B cell (primary cell): ENCODE data around the gene GPC4. TPM values are rescaled to one million over a fixed set of nuclear protein-coding genes. Genes with fewer than 3 reads are reported as not detected.

Source experiments
- ATAC-seq: fragments of 200-7000 bp; cut with Tn5 transposase; one replicate; pipeline ENCODE4 v1.10.0; 2021; ENCODE audit warnings: low read depth, mild to moderate bottlenecking, moderate number of reproducible peaks, moderate library complexity
- CTCF ChIA-PET: fragments of 350-600 bp; sonication (Branson Sonifier 250); formaldehyde crosslinking; loops from one replicate; lab custom pipeline; 2021; ENCODE audit warnings: antibody characterized with exemption, inconsistent platforms; lab: Charles Lee
- POLR2A ChIA-PET: fragments of 350-600 bp; sonication (Branson Sonifier 250); formaldehyde crosslinking; loops from one replicate; lab custom pipeline; 2021; ENCODE audit warnings: antibody characterized with exemption; lab: Charles Lee
- DNase-seq: peaks from one replicate; pipeline ENCODE4 v3.0.0; 2013
- H2AFZ ChIP-seq: 2 replicates; pipeline ENCODE4 v1.6.1; 2012; ENCODE audit warnings: mild to moderate bottlenecking, low read depth, low read length; ENCODE audit not compliant: insufficient read depth, poor library complexity, severe bottlenecking
- H3K27ac ChIP-seq, 2 donors: 1 replicate in 1 of 2; 2 replicates in 1 of 2; pipeline ENCODE4 v1.5.1; 2012 to 2013; ENCODE audit warnings: low read length in 2 of 2, mild to moderate bottlenecking in 2 of 2, moderate library complexity in 1 of 2
- H3K27me3 ChIP-seq, 4 experiments: fragments of 200-600 bp in 1 of 4; sonication (generic) in 1 of 4; replicated peaks in 1 of 4; 1 replicate in 2 of 4; 2 replicates in 2 of 4; pipeline versions ENCODE4 v1.6.1 to v1.7.0; 2013 to 2016; ENCODE audit warnings: low read length in 3 of 4, mild to moderate bottlenecking in 2 of 4, mixed read lengths in 1 of 4, moderate library complexity in 1 of 4; ENCODE audit not compliant: insufficient read depth in 4 of 4, control insufficient read depth in 3 of 4; ENCODE audit errors: control extremely low read depth in 1 of 4
- H3K36me3 ChIP-seq, 2 experiments: replicated peaks in 1 of 2; 1 replicate in 1 of 2; 2 replicates in 1 of 2; pipeline versions ENCODE4 v1.6.1 to v1.7.1; 2013; ENCODE audit warnings: low read length in 1 of 2; ENCODE audit not compliant: insufficient read depth in 2 of 2, control insufficient read depth in 1 of 2; ENCODE audit errors: control extremely low read depth in 1 of 2, extremely low read depth in 1 of 2
- H3K4me1 ChIP-seq, 2 donors: fragments of 200-600 bp in 1 of 2; sonication (generic) in 1 of 2; 1 replicate in 1 of 2; 2 replicates in 1 of 2; pipeline versions ENCODE4 v1.5.1 to v1.6.1; 2013 to 2017; ENCODE audit warnings: low read length in 2 of 2; ENCODE audit not compliant: control insufficient read depth in 2 of 2, insufficient read depth in 2 of 2
- H3K4me2 ChIP-seq: replicated peaks from 2 replicates; pipeline ENCODE3; 2012; ENCODE audit warnings: mild to moderate bottlenecking, low read depth, low read length; ENCODE audit not compliant: poor library complexity, severe bottlenecking
- H3K4me3 ChIP-seq, 5 experiments: fragments of 200-600 bp in 1 of 5; sonication (generic) in 1 of 5; 1 replicate in 3 of 5; 2 replicates in 2 of 5; pipeline versions ENCODE4 v1.5.1 to v1.7.0; 2011 to 2016; ENCODE audit warnings: low read length in 4 of 5, mild to moderate bottlenecking in 4 of 5, low read depth in 2 of 5, control low read depth in 1 of 5, moderate library complexity in 1 of 5; ENCODE audit not compliant: insufficient read depth in 1 of 5; ENCODE audit errors: control extremely low read depth in 1 of 5, extremely low read depth in 1 of 5
- H3K79me2 ChIP-seq: fragments of 200-600 bp; sonication (generic); one replicate; pipeline ENCODE4 v1.6.0; 2016; ENCODE audit warnings: low read length; ENCODE audit not compliant: control insufficient read depth, insufficient read depth
- H3K9ac ChIP-seq: fragments of 200-600 bp; sonication (generic); 2 replicates; pipeline ENCODE4 v1.6.1; 2017; ENCODE audit warnings: mild to moderate bottlenecking, low read length, moderate library complexity
- H3K9me3 ChIP-seq, 3 donors: one replicate each; pipeline versions ENCODE4 v1.6.1 to v1.7.1; 2013; ENCODE audit warnings: low read length in 2 of 3; ENCODE audit not compliant: control insufficient read depth in 2 of 3, insufficient read depth in 1 of 3; ENCODE audit errors: control extremely low read depth in 1 of 3
- H4K20me1 ChIP-seq: 2 replicates; pipeline ENCODE4 v1.6.0; 2012; ENCODE audit warnings: mild to moderate bottlenecking, low read length; ENCODE audit not compliant: insufficient read depth, control insufficient read depth, poor library complexity, severe bottlenecking
- H3K27ac Mint-ChIP-seq: one replicate; pipeline ENCODE4 v1.8.0; 2021; ENCODE audit warnings: mixed read lengths
- H3K27me3 Mint-ChIP-seq: one replicate; pipeline ENCODE4 v1.8.0; 2021; ENCODE audit warnings: mixed read lengths
- H3K4me1 Mint-ChIP-seq: one replicate; pipeline ENCODE4 v1.8.0; 2021; ENCODE audit warnings: mixed read lengths
- H3K4me3 Mint-ChIP-seq: one replicate; pipeline ENCODE4 v1.8.0; 2021; ENCODE audit warnings: mixed read lengths
- H3K9me3 Mint-ChIP-seq: one replicate; pipeline ENCODE4 v1.8.0; 2022; ENCODE audit warnings: mixed read lengths; ENCODE audit not compliant: insufficient read depth
- EZH2 ChIP-seq: IDR thresholded peaks from 2 replicates; pipeline ENCODE4 v1.6.1; 2012; ENCODE audit warnings: borderline replicate concordance, low read depth, mild to moderate bottlenecking, moderate library complexity, low read length; ENCODE audit not compliant: insufficient read depth, poor library complexity, severe bottlenecking
- WGBS: methylation state at CpG from one replicate; pipeline ENCODE4 v1.1.5; 2013; ENCODE audit warnings: missing lambda C conversion rate; ENCODE audit not compliant: insufficient coverage; 5-methylcytosine and 5-hydroxymethylcytosine counted together
- intact Hi-C: fragments of 100-400 bp; cut with micrococcal nuclease; formaldehyde crosslinking; loops from one replicate; pipeline ENCODE4 v1.10.0; 2022
- polyA plus RNA-seq: library from polyadenylated mRNA; depleted of rRNA; stranded (reverse); fragments of >200 nt; gene quantifications from 2 replicates; pipeline ENCODE4 v1.2.3, GENCODE V29; 2012
- total RNA-seq, 2 donors: library from RNA; stranded (reverse); fragments of 120-200 nt in 1 of 2; gene quantifications; 1 replicate in 1 of 2; 2 replicates in 1 of 2; pipeline versions ENCODE4 v1.2.3 to v1.2.4, GENCODE V29; 2013 to 2022
- TF ChIP-seq, protein P1 (sequence below): fragments of 200-600 bp; IDR thresholded peaks from one replicate; pipeline ENCODE4 v1.8.0; 2022; ENCODE audit warnings: antibody characterized with exemption, mild to moderate bottlenecking

Gene GPC4
- total and polyA plus RNA-seq, 2 donors (not counting 1 experiment from before 2014, with no cell fraction given), result 0.30 to 0.47 TPM

DNA sequence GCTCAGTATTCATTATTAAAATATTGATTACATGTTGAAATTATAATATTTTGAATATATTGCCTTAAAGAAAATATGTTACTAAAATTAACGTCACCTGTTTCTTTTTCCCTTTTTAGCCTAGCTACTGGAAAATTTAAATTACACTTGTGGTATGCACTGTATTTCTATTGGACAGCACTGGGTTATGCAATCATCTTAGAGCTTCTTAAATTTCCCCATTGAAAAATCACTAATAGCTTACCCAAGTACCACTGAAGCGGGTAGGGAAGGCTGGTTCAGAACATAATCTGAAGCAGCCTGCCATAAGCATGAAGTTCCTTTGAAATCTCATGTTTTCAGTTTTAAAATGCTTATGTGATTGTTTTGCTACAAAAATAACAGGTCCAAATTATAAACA, 147.7 kb downstream of the GPC4 start:
- Histone ChIP-seq H4K20me1 (no peaks in the 10 kb centered on the region), H3K79me2 (no peaks in the 10 kb centered on the region), H3K4me2 (no peak overlapping the region), H3K4me3 (no peak overlapping the region), H3K4me1 (no peaks in the 10 kb centered on the region), H3K9me3 (no peaks in the 10 kb centered on the region), H3K27me3 (no peaks in the 10 kb centered on the region), H3K27ac (no peak overlapping the region), H3K9ac (no peak overlapping the region), H3K36me3 (no peaks in the 10 kb centered on the region), H2AFZ (no peak overlapping the region)
- Mint-ChIP-seq H3K27ac (no peak overlapping the region), H3K27me3 (no peaks in the 10 kb centered on the region), H3K9me3 (no peaks in the 10 kb centered on the region), H3K4me3 (no peak overlapping the region), H3K4me1 (no peaks in the 10 kb centered on the region)
- ATAC-seq, result no peak
- DNase-seq, result no peak
- no peak for TF ChIP-seq EZH2
- TF ChIP-seq, protein P1, sequence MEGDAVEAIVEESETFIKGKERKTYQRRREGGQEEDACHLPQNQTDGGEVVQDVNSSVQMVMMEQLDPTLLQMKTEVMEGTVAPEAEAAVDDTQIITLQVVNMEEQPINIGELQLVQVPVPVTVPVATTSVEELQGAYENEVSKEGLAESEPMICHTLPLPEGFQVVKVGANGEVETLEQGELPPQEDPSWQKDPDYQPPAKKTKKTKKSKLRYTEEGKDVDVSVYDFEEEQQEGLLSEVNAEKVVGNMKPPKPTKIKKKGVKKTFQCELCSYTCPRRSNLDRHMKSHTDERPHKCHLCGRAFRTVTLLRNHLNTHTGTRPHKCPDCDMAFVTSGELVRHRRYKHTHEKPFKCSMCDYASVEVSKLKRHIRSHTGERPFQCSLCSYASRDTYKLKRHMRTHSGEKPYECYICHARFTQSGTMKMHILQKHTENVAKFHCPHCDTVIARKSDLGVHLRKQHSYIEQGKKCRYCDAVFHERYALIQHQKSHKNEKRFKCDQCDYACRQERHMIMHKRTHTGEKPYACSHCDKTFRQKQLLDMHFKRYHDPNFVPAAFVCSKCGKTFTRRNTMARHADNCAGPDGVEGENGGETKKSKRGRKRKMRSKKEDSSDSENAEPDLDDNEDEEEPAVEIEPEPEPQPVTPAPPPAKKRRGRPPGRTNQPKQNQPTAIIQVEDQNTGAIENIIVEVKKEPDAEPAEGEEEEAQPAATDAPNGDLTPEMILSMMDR, result no peak
- ChIA-PET CTCF (no interaction called here), POLR2A (no interaction called here)
- WGBS, result no CpG with 5 or more reads among the region's 2 CpGs
- intact Hi-C loops, result no loop called here

DNA sequence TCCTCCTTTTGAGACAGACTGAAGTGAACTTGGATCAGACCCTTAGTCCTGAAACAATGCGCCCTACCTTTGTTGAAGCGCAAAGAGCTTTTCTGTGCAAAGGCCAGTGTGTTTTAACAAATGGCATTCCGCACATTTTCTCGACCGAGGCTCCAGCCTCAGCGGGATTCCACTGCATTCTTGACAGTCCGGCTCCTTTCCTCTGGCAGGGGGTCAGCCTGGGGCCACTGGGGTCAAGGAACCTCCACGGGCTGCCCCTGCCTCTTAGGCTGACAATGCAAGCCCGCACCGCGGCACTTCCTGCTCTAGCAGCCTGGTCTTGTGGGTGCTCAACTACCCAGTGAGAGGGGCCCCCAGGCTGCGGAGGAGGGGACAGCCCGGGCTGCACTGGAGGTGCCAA, 150.0 kb downstream of the GPC4 start:
- no peaks in the 10 kb centered on the region for H3K36me3 ChIP-seq
- TF ChIP-seq, protein P1, result no peak
- no peak for TF ChIP-seq EZH2
- no peaks in the 10 kb centered on the region for H3K9me3 ChIP-seq
- no peaks in the 10 kb centered on the region for H3K9me3 Mint-ChIP-seq
- no peaks in the 10 kb centered on the region for H4K20me1 ChIP-seq
- intact Hi-C loops, result no loop called here
- H3K4me2 ChIP-seq, result no peak overlapping the region
- H3K79me2 ChIP-seq, result no peaks in the 10 kb centered on the region
- ATAC-seq (no peak), DNase-seq (no peak)
- no peak overlapping the region for H3K27ac Mint-ChIP-seq
- no peak overlapping the region for H3K27ac ChIP-seq
- no peaks in the 10 kb centered on the region for H3K27me3 ChIP-seq
- POLR2A ChIA-PET, result no interaction called here
- H3K4me3 ChIP-seq, result no peak overlapping the region
- H3K4me1 ChIP-seq, result no peaks in the 10 kb centered on the region
- H2AFZ ChIP-seq, result no peak overlapping the region
- WGBS, result 39% methylated on average over 11 of the region's 13 CpGs
- no peak overlapping the region for H3K9ac ChIP-seq
- no peak overlapping the region for H3K4me3 Mint-ChIP-seq
- CTCF ChIA-PET, result no interaction called here
- no peaks in the 10 kb centered on the region for H3K4me1 Mint-ChIP-seq
- no peaks in the 10 kb centered on the region for H3K27me3 Mint-ChIP-seq
